ENCODE results near the gene DOK6.

DOK6 gene

GRCh38 chr18:69414184-69414583 lies 13.5 kb downstream of the DOK6 start:
- DNase-seq, result no peak

DNA sequence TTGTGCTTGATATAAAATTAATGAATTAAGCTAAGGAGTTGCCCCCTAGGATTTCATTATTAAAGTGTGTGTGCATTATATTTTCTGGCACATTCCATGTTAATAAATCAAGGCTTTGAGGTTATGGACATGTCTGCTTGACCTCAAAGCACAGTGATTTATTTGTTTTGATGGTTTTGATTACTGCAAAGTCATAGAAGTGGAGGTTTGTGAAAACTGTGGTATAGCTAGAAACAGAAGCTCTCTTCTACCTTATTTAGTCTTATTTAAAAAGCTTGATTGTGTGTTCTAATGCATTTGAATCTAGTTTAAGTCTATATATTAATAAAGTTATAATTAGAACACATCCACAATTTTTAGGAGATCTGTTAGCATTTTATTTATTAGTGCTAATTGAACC lies 32.2 kb downstream of the DOK6 start:
- no peak for DNase-seq

- no peak for DNase-seq
Observed at GRCh38 chr18:69435000-69435399, 34.3 kb downstream of the DOK6 start.

- DNase-seq, result no peak
Observed at GRCh38 chr18:69444221-69444620, 43.5 kb downstream of the DOK6 start.

- no peak for DNase-seq
Observed at GRCh38 chr18:69447886-69448285, 47.2 kb downstream of the DOK6 start.

- DNase-seq, result no peak
Observed at GRCh38 chr18:69455125-69455524, 54.4 kb downstream of the DOK6 start.

DNA sequence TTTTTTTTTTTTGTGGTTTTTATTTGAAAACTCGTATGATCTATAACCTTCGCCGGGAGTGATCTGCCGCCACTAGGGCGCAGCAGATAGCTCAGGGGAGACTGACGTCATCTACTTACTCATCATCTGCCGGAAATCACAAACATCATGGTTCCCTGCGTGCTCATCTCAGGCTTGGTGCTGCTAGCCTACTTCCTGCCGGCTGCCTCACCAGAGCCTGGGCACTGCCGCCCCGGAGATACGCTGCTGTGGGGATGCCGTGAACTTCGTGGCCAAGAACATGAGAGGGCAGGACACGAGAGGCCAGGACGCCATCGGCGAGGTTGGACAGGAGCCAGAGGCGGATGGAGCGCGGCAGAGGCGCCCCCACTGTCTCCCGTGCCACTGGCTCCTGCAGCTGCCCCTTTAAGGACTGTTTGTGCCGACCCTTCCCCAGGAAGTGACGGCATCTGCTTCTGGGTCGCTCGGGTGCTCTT lies 68.8 kb downstream of the DOK6 start:
- DNase-seq, result no peak

DNA sequence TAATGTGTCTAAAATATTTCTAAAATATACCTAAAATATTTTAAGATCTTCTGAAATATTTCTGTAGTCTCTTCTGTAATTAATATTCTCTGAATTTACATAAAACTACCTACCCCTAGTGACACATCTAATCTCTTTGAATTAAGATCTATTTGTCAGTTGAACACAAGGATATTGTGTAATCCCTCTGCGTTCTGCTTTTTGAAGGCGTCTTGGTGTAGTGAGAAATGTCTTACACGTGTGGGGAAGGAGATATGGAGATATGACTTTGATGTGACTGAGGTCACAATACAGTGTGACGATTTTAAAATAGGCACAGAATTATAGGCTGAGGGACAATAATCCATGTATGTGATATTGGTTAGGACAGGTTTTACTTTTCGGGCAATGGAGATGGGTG lies 79.8 kb downstream of the DOK6 start:
- no peak for DNase-seq

- DNase-seq, result no peak
Observed at GRCh38 chr18:69483574-69483973, 82.9 kb downstream of the DOK6 start.

- no peak for DNase-seq
Observed at GRCh38 chr18:69484699-69485396, 84.2 kb downstream of the DOK6 start.

DNA sequence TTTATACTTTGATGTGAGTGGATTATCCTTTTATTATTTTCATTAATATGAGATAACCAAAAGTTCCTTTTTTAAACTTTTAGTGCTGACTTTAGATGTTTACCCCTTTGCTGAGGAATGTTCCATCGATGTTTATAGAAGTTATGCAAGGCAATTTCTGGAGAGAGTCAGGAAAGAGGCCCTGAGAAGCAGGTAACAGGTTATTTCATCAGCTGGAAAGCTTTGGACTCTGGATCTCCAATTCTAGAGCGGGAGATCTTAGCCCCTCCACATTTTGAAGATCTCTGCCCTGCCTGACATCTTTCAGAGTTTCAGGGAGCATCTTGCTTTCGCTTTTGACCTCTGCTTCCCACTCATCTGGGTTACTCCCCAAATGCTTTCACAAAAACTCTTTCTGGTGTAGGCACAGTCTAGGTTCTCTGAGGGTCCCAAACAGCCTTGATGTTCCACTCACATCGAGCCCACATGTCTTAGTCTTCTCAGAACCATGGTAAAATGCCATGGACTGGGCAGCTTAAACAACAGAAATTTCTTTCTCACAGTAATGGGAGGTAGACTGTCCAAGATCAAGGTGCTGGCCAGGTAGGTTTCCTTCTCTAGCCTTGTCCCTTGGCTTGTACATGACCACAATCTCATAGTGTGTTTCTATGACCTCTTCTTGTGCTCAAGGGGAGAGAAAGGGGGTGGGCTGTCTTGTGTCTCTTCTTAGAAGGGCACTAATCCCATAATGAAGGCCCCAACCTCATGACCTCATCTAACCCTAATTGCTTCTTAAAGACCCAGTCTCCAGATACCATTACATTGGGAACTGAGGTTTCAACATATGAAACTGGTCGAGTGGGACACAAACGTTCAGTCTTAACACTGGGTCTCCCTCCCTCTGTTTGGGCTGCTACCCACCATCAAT lies 87.1 kb downstream of the DOK6 start:
- no peak for DNase-seq

DNA sequence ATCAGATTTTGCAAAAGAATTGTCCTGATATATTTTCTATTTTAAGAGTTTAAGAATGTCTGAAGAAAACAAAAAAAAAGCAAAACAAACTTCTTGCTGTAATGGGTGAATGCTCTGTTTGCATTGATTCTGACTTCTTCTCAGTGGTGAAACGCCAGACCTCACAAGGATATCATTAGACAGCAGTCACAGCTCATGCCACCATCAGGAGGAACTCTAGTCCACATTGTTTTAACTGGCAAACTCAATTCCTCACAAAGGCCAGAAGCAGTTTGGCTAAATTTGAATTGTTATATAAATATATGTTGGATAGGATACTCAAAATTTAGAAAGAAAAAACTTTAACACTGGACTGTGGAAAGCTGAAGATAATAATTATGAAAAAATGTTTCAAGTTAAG lies 89.4 kb downstream of the DOK6 start:
- no peak for DNase-seq

DNA sequence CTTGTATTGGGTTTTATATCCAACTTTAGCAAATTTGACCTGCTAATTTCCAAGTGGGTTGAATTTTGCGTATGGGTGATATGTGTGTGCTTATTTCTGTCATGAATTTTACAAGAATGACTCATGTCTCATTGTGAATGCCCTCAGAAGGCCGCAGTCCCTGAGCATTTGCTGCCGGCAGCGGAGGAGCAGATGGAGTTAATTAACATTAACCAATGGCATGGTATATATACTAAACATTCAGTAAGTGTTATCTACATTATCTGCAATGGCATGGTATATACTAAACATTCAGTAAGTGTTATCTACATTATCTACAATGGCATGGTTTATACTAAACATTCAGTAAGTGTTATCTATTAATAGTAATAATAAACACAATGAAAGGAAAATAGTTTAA lies 90.1 kb downstream of the DOK6 start:
- DNase-seq, result no peak

DNA sequence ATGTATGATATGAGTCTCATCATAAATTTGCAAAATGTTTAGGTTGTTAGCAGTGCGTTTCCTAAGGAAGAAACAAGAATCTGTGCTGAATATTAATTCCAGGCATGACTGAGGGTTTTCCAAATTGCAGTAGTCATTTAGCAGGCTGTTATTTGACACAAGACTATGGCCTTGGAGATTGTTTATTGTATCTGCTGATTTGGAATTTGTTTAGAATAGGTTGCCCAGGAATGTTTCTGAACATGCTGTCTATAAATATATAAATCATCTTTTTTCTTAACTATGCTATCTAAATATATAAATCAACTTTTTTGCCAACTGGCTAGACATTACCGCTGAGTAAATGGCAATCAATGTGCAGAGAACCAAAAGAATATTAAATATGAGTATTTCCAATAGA lies 90.9 kb downstream of the DOK6 start:
- DNase-seq, result no peak

- no peak for DNase-seq
Observed at GRCh38 chr18:69492861-69493260, 92.2 kb downstream of the DOK6 start.

DNA sequence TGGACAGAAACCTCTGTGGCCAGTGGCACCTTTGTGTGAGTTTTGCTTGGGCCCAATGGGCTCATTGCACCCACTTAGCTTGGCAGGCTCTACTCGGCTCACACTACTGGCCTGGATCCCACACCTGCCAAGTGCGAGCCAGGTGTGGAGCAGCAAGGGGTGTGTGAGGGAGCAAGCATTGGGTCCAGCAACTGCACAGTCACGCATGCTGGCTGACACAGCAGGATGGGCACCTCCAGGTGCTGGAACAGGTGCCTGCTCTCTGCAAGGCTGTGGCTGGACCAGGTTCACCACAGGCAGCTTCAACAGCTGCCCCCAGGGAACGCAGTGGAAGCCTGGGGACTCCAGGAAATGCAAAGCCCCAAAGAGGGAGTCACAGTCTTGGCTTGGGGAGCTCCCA lies 94.2 kb downstream of the DOK6 start:
- no peak for DNase-seq

DNA sequence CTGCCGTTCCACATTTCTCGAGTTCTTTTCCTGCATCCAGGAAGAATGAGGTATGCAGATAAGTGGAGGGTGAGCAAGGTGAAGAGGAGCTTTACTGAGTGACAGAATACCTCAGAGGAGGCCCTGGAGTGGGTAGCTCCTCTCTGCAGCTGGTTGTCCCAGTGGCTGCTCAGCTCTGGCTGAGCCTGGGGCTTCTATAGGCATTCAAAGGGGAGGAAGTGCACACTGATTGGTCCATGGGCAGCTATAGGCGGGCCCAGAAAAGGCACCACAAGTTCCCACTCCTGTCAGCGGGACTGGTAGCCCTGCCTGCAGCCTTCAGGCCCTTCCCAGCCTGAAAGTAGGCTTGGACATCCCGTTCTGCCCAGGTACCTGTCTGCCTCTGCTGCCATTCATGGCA lies 94.7 kb downstream of the DOK6 start:
- DNase-seq, result no peak

DNA sequence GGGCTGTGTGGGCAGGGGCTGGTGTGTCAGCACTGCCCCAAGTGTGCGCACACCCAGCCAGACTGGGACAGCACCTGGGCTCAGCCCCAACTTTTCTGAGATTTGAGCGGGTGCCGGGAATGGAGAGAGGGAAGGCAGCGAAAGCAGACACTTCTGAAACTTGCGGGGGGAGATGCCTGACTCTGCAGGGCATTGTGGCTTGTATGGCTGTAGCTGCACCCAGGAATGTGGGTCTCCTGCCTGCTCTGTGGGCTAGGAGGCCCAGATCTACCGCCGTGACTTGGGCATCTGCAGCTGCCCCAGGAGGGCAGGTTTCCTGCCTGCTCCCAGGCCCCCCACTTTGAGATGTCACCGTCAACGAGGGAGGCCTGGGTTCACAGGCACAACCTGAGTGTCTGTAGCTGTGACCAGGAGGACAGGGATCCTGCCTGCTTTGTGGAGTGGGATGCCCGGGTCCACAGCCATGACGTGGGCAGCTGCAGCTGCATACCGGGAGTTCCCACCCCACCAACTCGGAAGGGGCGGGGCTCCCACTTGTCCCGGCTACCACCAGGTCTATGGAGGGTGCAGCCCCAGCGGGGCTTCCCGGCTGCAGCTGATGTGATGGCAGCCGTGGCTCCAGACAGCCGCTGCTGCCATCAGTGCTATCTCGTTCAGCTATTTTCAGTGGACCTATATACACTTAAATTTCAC lies 95.3 kb downstream of the DOK6 start:
- no peak for DNase-seq

DNA sequence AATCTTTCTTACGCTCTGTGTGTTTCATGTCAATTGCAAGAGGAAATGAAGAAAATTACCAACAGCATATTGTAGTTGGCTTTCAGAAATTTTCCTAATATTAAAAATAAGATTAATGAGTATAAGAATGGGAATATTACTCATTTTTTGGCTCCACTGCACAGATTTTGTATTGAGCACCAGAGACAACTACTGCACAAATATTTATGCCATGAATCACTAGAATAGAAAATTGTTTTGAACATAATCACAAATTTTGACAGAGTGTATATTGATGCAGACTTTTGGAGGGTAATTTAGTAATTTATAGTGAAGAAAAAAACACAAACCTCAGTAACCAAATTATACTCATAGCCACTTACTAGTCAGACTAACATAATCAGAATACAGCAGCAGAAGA lies 118.3 kb downstream of the DOK6 start:
- DNase-seq, result no peak

- DNase-seq, result no peak
Observed at GRCh38 chr18:69523582-69523981, 122.9 kb downstream of the DOK6 start.

GRCh38 chr18:69528435-69528834 lies 127.7 kb downstream of the DOK6 start:
- DNase-seq, result no peak

DNA sequence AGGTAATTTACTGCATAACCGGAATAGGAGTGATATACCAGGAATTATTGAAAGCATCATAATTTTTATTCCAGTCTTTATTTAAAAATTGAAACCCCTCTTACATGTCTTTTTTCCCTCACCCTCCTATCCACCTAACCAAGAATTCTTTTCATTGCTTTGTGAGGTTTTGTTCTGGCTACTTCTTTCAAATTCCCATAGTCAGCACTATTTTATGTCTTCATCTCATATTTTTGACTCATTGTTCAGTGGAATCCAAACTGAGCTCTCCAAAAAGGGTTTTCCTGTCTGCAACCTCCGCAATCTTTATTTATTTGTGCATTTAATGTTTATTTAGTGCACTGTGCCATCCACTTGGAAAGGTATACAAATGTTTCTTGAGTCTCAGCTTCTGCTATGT lies 128.5 kb downstream of the DOK6 start:
- DNase-seq, result no peak

- DNase-seq, result no peak
Observed at GRCh38 chr18:69531973-69532372, 131.3 kb downstream of the DOK6 start.
